HEK293T (cell line): Measurements from ENCODE around the gene IMP4.

Experiments
- CTCF ChIA-PET: fragments of 350-600 bp; formaldehyde crosslinking; extraction: SDS; loops from one replicate; lab custom pipeline; 2021; ENCODE audit warnings: antibody characterized with exemption, inconsistent platforms; lab: Yijun Ruan, JAX
- POLR2A ChIA-PET: fragments of 350-600 bp; formaldehyde crosslinking; extraction: SDS; loops from one replicate; lab custom pipeline; 2020; ENCODE audit warnings: antibody characterized with exemption, inconsistent platforms; lab: Yijun Ruan, JAX
- DNase-seq: peaks from one replicate; pipeline ENCODE4 v3.0.0; 2012; ENCODE audit warnings: mixed read lengths; ENCODE audit errors: extremely low spot score
- ARNT ChIP-seq: fragments of 450-650 bp; IDR thresholded peaks from 2 replicates; pipeline ENCODE4 v1.6.1; 2017; ENCODE audit warnings: mild to moderate bottlenecking
- BHLHE40 ChIP-seq: fragments of 450-650 bp; IDR thresholded peaks from 2 replicates; pipeline ENCODE4 v1.6.1; 2016; ENCODE audit warnings: mild to moderate bottlenecking, moderate library complexity, borderline replicate concordance
- CTBP1 ChIP-seq: fragments of 450-650 bp; IDR thresholded peaks from 2 replicates; pipeline ENCODE4 v1.6.1; 2016; ENCODE audit warnings: borderline replicate concordance
- ELF4 ChIP-seq: fragments of 450-650 bp; IDR thresholded peaks from 2 replicates; pipeline ENCODE4 v1.6.1; 2017; ENCODE audit warnings: antibody characterized with exemption
- FOXA1 ChIP-seq: fragments of 450-650 bp; IDR thresholded peaks from 2 replicates; pipeline ENCODE4 v1.6.1; 2016; ENCODE audit warnings: mild to moderate bottlenecking
- FOXK2 ChIP-seq: fragments of 450-650 bp; IDR thresholded peaks from 2 replicates; pipeline ENCODE4 v1.6.1; 2016; ENCODE audit warnings: mild to moderate bottlenecking
- FOXM1 ChIP-seq: fragments of 450-650 bp; IDR thresholded peaks from 2 replicates; pipeline ENCODE4 v1.6.1; 2017; ENCODE audit warnings: mild to moderate bottlenecking, borderline replicate concordance
- HDGF ChIP-seq: fragments of 450-650 bp; IDR thresholded peaks from 2 replicates; pipeline ENCODE4 v1.6.1; 2017; ENCODE audit warnings: antibody characterized with exemption, borderline replicate concordance
- L3MBTL2 ChIP-seq: fragments of 450-650 bp; conservative IDR thresholded peaks from 2 replicates; pipeline ENCODE4 v1.6.1; 2016; ENCODE audit warnings: mild to moderate bottlenecking
- LEF1 ChIP-seq: fragments of 450-650 bp; IDR thresholded peaks from 2 replicates; pipeline ENCODE4 v1.6.1; 2017; ENCODE audit warnings: mild to moderate bottlenecking, borderline replicate concordance
- NFRKB ChIP-seq: fragments of 450-650 bp; IDR thresholded peaks from 2 replicates; pipeline ENCODE4 v1.6.1; 2016; ENCODE audit warnings: mild to moderate bottlenecking, moderate library complexity
- PKNOX1 ChIP-seq: fragments of 450-650 bp; IDR thresholded peaks from 2 replicates; pipeline ENCODE4 v1.6.1; 2016
- SP1 ChIP-seq: fragments of 450-650 bp; IDR thresholded peaks from 2 replicates; pipeline ENCODE4 v1.6.1; 2017
- SUZ12 ChIP-seq: fragments of 450-650 bp; IDR thresholded peaks from 2 replicates; pipeline ENCODE4 v1.6.1; 2016; ENCODE audit warnings: mild to moderate bottlenecking
- TARDBP ChIP-seq: fragments of 450-650 bp; IDR thresholded peaks from 2 replicates; pipeline ENCODE4 v1.6.1; 2016
- ZNF384 ChIP-seq: fragments of 450-650 bp; IDR thresholded peaks from 2 replicates; pipeline ENCODE4 v1.6.1; 2016

IMP4 gene

GRCh38 chr2:130339885-130340745 lies 2.6 kb upstream of the IMP4 start:
- CTCF ChIA-PET = no interaction called here
- TF ChIP-seq CTBP1 = no peak
- TF ChIP-seq NFRKB = no peak
- no peak for TF ChIP-seq BHLHE40
- no peak for TF ChIP-seq ARNT
- no peak for TF ChIP-seq SP1
- TF ChIP-seq HDGF = no peak
- TF ChIP-seq FOXM1 = no peak
- TF ChIP-seq L3MBTL2 = no peak
- TF ChIP-seq SUZ12 = no peak
- TF ChIP-seq ELF4 = no peak
- TF ChIP-seq ZNF384 = no peak
- TF ChIP-seq PKNOX1 = no peak
- TF ChIP-seq LEF1 = no peak
- no peak for TF ChIP-seq TARDBP
- no peak for TF ChIP-seq FOXK2
- TF ChIP-seq FOXA1 = no peak
- no peak for DNase-seq
- POLR2A ChIA-PET = interaction anchor here (2.8 to 4.0 kb wide), 2 partner anchors 14 to 159 kb away, joined by 17 to 60 read pairs; partner anchors contain the start of genes PTPN18 and SMPD4

- no peak for DNase-seq
- TF ChIP-seq LEF1 (no peak), FOXA1 (no peak), FOXK2 (no peak), PKNOX1 (no peak), SP1 (no peak), L3MBTL2 (no peak), ZNF384 (no peak), TARDBP (no peak), CTBP1 (no peak), HDGF (no peak)
- POLR2A ChIA-PET = interaction anchor here (1.6 to 4.0 kb wide), 8 partner anchors 9 to 161 kb away, joined by 5 to 60 read pairs (median 8); partner anchors contain the start of genes PTPN18 and SMPD4
- CTCF ChIA-PET = interaction anchor here (0.9 to 2.1 kb wide), 2 partner anchors 9 to 31 kb away, joined by 3 to 12 read pairs; no protein-coding TSS in a partner anchor
Observed at GRCh38 chr2:130341562-130342019, 1.1 kb upstream of the IMP4 start.

- ChIA-PET CTCF (interaction anchor here (0.9 to 2.1 kb wide), 2 partner anchors 9 to 31 kb away, joined by 3 to 12 read pairs; no protein-coding TSS in a partner anchor), POLR2A (interaction anchor here (0.7 to 4.0 kb wide), 12 partner anchors 8 to 183 kb away, joined by 3 to 60 read pairs (median 6); partner anchors contain the start of genes PTPN18 and SMPD4)
- peak; percentile 81 for DNase-seq
- TF ChIP-seq ZNF384 (no peak), TARDBP (no peak), LEF1 (no peak), CTBP1 (no peak), FOXM1 (no peak), FOXA1 (no peak), NFRKB (no peak), ARNT (no peak), BHLHE40 (no peak), ELF4 (no peak), SUZ12 (no peak), FOXK2 (no peak), L3MBTL2 (no peak), SP1 (no peak), PKNOX1 (no peak), HDGF (no peak)
Observed at GRCh38 chr2:130342020-130342532, 621 bp upstream of the IMP4 start.

GRCh38 chr2:130344578-130344977 lies 1.9 kb downstream of the IMP4 start:
- CTCF ChIA-PET = no interaction called here
- no peak for DNase-seq
- POLR2A ChIA-PET = interaction anchor here (2.9 to 4.0 kb wide), 2 partner anchors 9 to 29 kb away, joined by 11 to 60 read pairs; partner anchors contain the start of gene PTPN18
- TF ChIP-seq CTBP1 = no peak
- no peak for TF ChIP-seq L3MBTL2
- TF ChIP-seq NFRKB = no peak
- no peak for TF ChIP-seq PKNOX1
- no peak for TF ChIP-seq SP1
- no peak for TF ChIP-seq FOXK2
- no peak for TF ChIP-seq ELF4
- no peak for TF ChIP-seq BHLHE40
- TF ChIP-seq ARNT = no peak
- no peak for TF ChIP-seq HDGF
- TF ChIP-seq FOXA1 = no peak
- TF ChIP-seq SUZ12 = no peak
- no peak for TF ChIP-seq ZNF384
- no peak for TF ChIP-seq TARDBP
- no peak for TF ChIP-seq LEF1
- no peak for TF ChIP-seq FOXM1
